CD4-positive, alpha-beta T cell treated with Interleukin-17A for 1 hour (primary cell): ENCODE measurements around the gene ZNF469.
A peak's percentile ranks its signal among the peaks of the same experiment; 100 is the strongest.

ENCODE experiments used
- DNase-seq: peaks from one replicate; pipeline ENCODE4 v3.0.0-alpha.2; 2020

ZNF469 gene

DNA sequence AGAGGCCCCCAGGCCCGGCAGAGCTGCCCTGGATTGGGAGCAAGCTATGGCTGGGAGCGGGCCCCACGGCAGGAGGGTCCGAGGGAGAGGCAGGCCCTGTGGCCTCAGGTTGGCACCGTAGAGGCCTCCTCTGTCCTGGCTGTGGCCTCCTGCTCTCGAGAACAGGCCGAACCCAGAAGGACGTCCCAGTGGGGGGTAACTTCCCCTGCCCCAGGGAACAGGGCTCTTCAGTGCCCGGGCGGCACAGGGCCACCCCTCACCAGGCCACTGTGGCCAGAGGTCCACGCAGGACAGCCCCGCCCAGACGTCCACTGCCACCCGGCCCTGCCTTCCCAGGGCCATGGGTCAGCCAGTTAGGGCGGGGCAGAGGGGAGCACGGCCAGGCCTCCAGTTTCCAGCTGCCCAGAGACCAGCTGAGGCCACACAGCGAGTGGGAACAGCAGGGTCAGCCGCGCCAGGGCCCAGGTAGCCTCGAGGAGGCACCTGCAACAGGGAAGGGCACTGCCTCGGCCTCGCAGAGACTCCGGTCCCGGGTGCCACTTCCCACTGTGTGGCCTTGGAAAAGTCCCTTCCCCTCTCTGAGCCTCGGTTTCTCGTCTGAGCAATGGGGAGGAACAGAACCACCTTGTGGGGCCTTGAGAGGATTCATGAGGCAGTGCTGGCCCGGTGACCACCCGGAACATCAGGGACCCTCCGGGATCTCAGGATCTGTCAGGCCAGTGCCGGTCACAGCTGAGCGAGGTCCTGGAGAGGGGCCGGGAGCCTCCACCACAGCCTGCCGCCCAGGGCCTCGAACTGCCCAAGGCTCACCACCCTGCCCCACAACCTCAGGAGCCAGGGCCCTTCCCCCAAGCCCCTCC is 32.0 kb downstream of the ZNF469 start:
- DNase-seq = no peak

DNA sequence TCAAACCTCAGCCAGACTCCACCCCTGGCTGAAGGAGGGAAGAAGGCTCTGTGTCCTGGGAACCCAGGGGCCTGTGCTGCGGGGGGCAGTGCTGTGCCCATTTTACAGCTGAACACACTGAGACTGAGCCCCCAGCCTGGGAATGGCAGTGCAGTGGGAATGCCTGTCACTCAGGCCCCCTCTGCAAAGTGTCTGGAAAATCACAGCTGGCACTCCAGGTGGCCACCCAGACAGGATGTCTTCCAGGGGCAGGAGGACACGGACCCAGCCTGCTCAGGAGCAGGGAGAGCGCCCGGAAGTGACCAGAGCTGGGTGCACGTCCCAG is 32.6 kb downstream of the ZNF469 start:
- no peak for DNase-seq

DNA sequence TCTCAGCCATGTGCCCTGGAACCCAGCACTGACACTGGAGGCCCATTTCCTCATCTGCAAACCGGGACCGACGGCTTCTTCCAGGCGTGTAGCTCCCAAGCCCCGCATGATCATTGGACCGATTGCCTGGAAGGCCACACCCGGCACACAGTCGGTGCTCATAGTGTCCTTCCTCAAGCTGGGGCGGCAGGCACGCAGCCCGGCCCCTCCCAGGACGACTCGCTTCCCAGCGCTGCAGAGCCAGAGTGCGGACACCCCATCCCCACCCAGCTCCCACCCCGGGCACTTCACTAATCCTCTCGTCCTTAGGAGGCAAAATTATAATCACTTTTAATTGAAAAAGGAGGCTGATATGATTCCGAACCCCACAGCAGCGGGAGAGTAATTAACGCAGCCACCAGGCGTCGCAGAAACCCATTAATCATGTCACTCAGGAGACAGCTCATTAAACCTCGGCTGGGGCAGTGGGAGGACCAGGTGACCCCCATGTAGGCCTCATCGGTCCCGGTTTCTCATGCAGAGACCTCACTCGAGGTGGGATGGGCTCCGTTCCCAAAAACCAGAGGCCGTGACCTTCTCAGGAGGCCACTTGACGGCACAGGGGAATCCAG is 33.1 kb downstream of the ZNF469 start:
- no peak for DNase-seq

DNA sequence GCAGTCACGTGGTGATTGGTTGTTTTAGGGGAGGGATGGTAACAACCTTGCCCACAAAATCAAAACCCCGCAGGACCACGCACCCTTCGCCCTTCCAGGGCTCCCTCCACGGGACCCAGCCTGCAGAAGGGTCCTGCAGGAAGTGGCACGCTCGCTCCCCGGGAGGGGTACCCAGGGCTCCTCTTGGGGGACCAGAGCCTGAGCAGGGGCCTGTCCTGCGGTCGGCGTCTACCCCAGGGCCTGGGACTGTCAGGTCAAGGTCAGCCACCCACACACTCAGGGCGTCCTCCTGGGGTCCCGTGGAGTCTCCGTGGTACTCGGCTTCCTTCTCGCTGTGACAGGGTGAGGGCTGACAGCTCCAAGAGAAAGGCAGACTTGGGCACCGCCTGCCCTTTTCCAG is 33.9 kb downstream of the ZNF469 start:
- no peak for DNase-seq

DNA sequence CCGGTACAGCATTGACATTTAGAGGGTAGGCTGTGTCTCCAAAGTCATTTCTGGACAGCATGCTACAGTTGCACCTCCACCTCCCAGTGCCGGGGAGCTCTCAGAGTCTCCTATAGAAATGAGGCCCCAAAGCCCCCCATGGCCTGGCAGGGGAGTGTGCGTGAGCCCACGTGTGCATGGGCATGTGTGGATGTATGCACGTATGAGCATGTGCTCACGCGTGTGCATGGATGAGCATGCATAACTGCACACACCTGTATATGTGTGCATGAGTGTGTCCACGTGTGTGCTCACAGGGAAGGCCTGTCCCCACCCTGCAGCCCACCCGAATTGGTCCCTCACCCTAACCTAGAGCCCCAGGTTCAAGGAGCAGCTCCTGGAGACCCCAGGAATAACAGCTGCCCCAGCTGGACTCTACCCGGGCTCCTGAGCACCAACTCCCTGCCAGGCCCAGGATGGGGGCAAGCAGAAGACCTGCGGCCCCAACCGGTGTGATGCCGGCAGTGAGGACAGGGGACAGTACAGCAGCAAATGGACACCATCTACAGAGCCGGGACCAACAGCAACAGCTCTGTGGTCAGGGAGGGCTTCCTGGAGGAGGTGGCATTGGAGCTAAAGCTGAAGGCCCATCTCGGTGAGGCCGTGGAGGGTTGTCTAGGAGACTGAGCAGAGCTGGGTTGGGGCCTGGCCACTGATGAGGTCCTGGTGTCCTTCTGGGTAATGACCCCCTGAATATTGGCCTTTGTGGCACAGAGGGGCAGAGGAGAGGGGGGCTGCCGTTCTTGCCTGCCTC is 35.1 kb downstream of the ZNF469 start:
- no peak for DNase-seq

DNA sequence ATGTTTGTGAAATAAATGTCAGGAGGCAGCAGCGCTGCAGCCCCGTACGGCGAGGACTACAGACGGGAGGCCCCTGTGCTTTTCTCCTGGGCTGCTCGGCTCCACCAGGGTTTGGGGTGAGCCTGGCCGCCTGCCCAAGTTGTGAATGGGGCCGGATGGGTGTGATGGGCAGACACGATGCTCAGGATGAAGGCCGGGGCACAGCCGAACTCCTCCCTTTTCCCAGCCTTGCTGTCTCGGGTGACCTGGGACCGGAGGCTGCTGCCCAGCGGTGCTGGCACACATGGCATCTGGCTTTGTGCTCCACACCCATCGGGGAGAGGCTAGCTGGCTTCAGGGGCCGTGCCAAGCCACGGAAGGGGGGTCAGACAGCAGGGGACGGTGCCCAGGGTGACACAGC is 36.1 kb downstream of the ZNF469 start:
- DNase-seq = no peak

DNA sequence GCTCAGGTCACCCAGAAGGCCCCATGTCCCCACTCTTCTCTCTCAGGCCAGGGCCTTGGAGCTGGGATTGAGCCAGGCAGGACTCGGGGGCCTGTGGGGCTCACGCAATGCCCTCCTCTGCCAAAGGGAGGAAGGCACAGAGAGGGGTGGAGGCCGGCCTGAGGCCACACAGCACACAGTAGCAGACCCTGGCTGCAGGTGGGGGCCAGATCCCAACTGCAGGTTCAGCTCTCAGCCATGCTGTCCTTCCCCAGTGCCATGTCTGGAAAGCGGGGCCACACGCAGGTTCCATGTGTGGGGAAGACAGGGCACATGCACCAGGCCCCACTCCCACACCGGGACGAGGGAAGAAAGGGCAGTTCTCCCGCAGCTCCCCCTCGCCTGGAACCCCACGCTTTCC is 37.0 kb downstream of the ZNF469 start:
- DNase-seq = no peak

DNA sequence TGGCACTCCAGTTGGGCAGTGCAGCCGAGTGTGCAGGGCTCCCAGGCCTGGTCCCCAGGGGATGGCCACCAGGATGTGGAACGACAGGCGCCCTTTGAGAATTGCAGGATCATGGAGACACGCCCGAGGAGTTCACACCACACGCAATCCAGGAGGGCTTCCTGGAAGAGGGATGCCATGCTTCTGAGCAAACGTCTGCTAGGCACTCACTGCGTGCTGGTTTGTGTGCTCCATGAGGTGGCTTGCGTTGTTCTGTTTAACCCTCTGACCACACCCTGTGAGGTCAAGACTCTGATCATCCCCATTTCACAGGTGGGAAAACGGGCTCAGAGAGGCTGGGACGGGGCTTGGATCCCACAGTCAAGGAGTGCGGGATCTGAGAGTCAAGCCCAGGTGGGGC is 37.7 kb downstream of the ZNF469 start:
- no peak for DNase-seq

DNA sequence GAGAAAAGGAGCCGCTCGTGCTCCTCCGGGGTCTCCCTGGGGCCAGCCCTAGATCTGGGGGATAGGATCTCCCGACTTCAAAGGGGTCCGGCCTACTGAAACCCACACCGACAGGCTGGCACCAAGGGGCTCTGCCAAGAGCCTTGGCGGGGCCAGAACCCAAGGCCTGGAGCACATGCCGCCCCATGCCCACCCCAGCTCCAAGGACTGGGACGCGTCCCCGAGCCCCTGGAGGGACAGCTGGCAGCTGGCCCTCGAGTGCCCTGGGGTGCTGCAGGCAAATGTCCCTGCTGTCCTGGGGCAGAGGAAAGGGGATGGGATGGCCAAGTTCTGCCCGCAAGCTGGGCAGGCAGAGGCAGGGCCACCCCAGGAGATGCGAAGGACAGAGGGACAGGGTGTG is 38.5 kb downstream of the ZNF469 start:
- no peak for DNase-seq

DNA sequence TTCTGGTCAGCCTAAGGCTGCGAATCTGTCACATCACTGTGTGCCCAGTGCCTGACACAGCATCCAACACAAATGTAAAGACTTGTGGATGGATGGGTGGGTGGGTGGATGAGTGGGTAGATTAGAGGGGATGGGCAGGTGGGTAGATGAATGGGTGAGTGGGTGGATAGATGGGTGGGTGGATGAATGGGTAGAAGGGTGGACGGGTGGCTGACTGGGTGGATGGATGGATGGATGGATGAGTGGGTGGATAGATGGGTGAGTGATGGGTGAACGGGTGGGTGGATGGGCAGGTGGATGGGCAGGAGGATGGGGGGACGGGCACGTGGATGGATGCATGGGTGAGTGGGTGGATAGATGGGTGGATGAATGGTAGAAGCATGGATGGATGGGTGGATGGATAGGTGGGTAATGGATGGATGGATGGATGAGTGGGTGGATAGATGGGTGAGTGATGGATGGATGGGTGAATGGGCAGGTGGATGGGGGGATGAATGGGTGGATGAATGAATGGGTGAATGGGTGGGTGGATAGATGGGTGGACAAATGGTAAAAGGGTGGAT is 39.2 kb downstream of the ZNF469 start:
- DNase-seq = no peak

DNA sequence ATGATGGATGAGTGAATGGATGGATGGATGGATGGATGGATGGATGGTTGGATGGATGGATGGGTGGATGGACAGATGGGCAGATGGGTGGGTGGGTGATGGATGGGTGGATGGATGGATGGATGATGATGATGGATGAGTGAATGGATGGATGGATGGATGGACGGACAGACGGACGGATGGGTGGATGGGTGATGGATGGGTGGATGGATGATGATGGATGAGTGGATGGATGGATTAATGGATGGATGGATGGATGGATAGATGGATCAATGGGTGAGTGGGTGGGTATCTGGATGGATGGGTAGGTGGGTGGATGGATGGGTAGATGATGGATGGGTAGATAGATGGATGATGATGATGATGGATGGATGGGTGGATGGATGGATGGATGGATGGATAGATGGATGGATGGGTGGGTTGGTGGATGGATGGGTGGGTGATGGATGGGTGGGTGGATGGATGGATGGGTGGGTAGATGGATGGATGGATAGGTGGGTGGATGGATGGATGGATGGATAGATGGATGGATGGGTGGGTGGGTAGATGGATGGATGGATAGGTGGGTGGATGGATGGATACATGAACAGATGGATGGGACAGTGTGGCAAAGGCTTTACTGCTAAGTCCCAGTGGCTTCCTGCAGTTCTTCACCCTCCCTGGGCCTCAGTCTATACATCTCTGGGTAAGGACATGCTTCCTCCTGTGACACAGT is 40.1 kb downstream of the ZNF469 start:
- no peak for DNase-seq

DNA sequence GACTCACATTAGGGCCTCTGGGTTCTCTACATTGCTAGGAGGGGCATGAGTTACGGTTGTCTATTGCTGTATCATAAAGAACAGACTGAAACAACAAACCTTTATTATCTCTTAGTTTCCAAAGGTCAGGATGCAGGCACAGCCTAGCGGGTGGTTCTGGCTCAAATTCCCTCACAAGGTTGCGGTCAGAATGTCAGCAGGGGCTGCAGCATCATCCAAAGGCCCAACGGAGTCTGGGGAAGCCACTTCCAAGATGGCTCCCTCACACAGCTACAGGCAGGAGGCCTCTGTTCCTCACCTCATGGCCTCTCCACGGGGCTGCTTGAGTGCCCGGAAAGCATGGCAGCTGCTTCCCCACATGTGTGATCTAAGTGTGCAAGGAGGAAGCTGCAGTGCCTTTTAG is 40.7 kb downstream of the ZNF469 start:
- DNase-seq = no peak

DNA sequence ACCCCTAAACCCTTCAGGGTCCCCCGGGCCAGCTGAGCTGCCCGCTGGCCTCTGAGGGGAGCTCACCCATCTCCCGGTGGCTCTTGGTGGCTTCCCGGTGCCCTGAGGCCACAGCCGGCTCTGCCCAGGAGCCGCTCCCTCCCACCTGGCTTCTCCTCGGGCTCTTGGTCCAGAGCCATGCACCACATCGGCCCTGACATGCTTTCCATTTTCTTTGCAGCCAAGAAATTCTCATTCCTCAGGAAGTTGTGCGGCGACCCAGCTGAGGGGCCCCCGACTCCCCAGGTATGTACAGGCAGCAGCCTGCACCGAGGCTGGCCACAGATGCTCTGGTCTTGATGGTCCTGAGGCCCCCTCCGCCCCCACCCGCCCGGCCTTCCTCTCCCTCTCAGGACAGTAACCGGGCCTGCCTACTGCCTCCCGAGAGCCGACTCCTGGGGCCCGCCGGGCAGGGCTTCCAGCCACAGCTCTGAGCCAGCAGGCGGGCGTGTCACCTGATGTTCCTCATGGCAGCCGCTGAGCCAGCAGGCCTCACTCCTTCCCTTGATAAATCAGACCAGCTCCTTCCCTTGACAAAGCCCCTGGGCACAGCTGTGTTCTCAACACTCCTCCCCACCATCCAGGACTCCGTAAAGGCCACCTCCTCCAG is 42.0 kb downstream of the ZNF469 start:
- DNase-seq = no peak

DNA sequence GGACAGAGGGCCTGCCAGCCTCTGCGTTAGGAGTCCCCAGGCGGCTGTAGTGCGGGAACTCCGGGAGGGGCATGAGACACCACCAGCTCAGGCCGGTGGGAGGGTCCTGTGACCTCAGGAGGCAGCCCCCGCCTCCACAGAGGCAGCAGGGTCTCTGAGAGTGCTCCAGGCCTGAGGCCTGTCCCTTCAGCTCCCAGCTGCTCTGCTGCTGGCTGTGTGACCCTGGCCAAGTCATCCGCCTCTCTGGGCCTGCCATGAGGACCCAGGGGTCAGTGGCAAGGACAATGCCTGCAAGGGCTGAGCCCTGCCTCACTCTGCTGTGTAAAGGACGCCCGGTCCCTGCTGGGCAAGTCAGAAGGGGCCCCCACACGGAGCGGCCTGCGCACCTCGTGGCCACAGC is 43.3 kb downstream of the ZNF469 start:
- DNase-seq = no peak

DNA sequence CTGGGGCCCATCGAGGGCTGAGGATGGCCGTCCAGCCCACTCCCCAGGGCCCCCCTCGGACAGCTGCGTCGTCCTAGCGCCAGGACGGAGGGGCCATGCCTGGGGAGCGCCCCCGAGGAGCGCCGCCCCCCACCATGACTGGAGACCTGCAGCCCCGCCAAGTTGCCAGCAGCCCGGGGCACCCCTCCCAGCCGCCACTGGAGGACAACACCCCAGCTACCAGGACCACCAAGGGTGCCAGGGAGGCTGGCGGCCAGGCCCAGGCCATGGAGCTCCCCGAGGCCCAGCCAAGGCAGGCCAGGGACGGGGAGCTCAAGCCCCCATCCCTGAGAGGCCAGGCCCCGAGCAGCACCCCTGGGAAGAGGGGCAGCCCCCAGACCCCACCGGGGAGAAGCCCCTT is 44.6 kb downstream of the ZNF469 start:
- DNase-seq = no peak

DNA sequence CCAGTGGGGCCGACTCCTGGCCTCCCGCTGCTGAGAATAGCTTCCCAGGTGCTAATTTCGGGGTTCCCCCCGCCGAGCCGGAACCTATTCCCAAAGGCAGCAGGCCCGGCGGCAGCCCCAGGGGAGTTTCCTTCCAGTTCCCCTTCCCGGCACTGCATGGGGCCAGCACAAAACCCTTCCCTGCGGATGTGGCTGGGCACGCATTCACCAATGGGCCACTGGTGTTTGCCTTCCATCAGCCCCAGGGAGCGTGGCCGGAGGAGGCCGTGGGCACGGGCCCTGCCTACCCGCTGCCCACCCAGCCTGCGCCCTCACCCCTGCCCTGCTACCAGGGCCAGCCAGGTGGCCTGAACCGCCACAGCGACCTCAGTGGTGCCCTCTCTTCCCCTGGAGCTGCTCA is 45.4 kb downstream of the ZNF469 start:
- no peak for DNase-seq

DNA sequence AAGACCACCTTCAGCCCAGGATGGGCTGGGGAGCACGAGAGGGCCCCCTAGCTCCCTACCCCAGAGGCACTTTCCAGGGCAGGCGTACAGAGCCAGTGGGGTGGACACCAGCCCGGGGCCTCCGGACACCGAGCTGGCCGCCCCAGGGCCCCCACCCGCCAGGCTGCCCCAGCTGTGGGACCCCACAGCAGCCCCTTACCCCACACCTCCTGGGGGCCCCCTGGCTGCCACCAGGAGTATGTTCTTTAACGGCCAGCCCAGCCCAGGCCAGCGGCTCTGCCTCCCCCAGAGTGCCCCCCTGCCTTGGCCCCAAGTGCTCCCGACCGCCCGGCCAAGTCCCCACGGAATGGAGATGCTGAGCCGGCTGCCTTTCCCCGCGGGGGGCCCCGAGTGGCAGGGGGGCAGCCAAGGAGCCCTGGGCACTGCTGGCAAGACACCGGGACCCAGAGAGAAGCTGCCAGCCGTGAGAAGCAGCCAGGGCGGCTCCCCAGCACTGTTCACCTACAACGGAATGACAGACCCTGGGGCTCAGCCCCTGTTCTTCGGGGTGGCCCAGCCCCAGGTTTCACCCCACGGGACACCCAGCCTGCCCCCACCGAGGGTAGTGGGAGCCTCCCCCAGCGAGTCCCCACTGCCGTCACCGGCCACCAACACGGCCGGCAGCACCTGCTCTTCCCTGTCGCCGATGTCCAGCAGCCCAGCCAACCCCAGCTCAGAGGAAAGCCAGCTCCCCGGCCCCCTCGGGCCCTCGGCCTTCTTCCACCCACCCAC is 46.0 kb downstream of the ZNF469 start:
- DNase-seq = no peak

DNA sequence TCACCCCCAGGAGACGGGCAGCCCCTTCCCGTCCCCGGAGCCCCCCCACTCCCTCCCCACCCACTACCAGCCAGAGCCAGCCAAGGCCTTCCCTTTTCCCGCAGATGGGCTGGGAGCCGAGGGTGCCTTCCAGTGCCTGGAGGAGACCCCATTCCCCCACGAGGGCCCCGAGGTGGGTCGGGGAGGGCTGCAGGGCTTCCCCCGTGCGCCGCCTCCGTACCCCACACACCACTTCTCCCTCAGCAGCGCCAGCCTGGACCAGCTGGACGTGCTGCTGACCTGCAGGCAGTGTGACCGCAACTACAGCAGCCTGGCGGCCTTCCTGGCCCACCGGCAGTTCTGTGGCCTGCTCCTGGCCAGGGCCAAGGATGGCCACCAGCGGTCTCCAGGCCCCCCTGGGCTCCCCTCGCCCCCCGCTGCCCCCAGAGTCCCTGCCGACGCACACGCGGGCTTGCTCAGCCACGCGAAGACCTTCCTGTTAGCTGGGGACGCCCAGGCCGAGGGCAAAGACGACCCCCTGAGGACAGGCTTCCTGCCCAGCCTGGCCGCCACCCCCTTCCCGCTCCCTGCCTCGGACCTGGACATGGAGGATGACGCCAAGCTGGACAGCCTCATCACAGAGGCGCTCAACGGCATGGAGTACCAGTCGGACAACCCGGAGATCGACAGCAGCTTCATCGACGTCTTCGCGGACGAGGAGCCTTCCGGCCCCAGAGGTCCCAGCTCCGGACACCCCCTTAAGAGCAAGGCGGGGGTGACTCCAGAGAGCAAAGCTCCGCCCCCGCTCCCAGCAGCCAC is 46.8 kb downstream of the ZNF469 start:
- DNase-seq = no peak

DNA sequence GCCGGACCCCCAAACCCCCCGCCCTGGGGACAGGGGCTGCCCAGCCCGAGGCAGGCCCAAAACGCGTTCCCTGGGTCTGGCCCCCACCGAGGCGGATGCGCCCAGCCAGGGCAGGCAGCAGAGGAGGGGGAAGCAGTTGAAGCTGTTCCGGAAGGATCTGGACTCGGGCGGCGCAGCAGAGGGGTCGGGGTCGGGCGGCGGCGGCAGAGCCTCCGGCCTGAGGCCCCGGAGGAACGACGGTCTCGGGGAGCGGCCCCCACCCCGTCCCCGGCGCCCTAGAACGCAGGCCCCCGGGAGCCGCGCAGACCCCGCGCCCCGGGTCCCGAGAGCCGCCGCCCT is 47.4 kb downstream of the ZNF469 start:
- no peak for DNase-seq

DNA sequence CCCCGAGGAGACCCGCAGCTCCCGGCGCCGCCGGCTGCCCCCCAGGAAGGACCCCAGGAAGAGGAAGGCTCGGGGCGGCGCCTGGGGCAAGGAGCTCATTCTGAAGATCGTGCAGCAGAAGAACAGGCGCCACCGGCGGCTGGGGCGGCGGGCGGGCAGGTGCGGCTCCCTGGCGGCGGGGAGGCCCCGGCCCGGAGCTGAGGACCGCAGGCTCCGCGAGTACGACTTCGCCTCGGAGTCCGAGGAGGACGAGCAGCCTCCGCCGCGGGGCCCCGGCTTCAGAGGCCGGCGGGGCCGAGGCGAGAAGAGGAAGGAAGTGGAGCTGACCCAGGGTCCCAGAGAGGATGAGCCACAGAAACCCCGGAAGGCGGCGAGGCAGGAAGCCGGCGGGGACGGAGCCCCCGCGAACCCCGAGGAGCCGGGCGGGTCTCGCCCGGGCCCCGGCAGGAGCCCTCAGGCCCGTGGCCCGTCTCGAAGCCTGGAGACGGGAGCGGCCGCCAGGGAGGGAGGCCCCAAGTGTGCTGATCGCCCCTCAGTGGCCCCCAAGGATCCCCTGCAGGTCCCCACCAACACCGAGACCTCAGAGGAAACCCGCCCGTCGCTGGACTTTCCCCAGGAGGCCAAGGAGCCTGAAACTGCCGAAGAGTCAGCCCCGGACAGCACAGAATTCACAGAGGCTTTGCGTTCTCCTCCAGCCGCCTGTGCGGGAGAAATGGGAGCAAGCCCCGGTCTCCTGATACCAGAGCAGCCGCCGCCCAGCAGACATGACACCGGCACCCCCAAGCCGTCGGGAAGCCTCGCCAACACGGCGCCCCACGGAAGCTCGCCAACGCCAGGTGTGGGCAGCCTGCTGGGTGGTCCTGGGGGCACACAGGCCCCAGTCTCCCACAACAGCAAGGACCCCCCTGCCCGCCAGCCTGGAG is 48.0 kb downstream of the ZNF469 start:
- DNase-seq = peak; percentile 33
